Neural crest cell (in vitro differentiated cells): ENCODE results near the gene CCDC92. TPM values are rescaled to one million over a fixed set of nuclear protein-coding genes. Genes with fewer than 3 reads are reported as not detected.

Source experiments
- DNase-seq: peaks from one replicate; pipeline ENCODE4 v3.0.0; 2021; ENCODE audit warnings: low read depth, mixed read lengths, low spot score
- H3K27ac Mint-ChIP-seq: one replicate; pipeline ENCODE4 v1.8.0; 2021; ENCODE audit warnings: mild to moderate bottlenecking, mixed read lengths; ENCODE audit not compliant: unreplicated experiment
- H3K27me3 Mint-ChIP-seq: 2 replicates; pipeline ENCODE4 v1.8.0; 2021; ENCODE audit warnings: low read depth, mild to moderate bottlenecking, mixed read lengths
- H3K36me3 Mint-ChIP-seq: 2 replicates; pipeline ENCODE4 v1.8.0; 2021; ENCODE audit warnings: low read depth, mild to moderate bottlenecking, mixed read lengths
- H3K4me1 Mint-ChIP-seq: 2 replicates; pipeline ENCODE4 v1.8.0; 2021; ENCODE audit warnings: mixed read lengths
- H3K4me3 Mint-ChIP-seq: one replicate; pipeline ENCODE4 v1.8.0; 2021; ENCODE audit warnings: mild to moderate bottlenecking, mixed read lengths
- H3K9me3 Mint-ChIP-seq: 2 replicates; pipeline ENCODE4 v1.8.0; 2021; ENCODE audit warnings: mixed read lengths
- total RNA-seq: library from RNA; stranded (reverse); gene quantifications from 2 replicates; pipeline ENCODE4 v1.2.1, GENCODE V29; 2021
- TF ChIP-seq, protein P1 (sequence below): fragments of 200-600 bp; sonication (generic); conservative IDR thresholded peaks from 2 replicates; pipeline ENCODE4 v1.5.0; 2021; ENCODE audit warnings: antibody characterized with exemption, mild to moderate bottlenecking

The CCDC92 gene
- total RNA-seq, 1 donor from 2014 or later: 33.5 TPM

DNA sequence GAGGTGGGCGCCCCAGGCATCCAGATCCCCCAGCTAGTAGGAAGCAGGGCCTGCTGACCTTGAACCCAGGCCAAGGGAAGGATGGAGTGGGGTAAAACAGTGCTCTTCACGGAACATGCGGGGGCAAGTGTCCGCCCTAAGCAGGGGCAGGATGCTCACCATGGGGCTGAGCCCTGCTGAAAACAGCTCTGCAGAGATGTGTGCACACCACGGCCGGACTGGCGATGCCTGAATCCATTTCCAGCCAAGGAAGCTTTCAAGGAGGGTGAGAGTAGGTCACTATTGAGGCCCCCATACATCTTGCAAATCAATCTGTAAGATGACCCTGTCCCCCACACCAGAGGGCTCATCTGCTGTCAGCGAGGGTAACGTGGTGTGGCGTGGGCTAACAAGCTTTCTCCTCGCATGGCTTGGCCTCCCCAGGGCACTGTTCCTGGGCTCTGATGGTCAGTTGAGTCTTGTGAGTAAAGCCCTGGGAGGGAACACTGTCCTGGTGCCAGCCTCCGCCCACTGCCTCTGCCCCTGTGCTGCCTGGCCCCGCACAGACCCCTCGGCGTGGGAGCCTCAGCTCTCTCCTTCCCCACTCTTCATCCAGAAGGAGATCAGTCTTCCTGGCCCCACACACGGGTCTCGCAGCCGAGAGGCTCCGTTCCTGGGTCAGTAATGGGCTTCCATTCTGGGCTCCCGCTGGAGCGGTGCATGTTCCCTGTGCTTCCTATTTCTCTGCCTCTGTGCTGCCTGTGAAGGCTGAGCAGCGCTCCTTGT is 69.1 kb downstream of the CCDC92 start:
- H3K27ac Mint-ChIP-seq: no peak overlapping the region
- no peaks in the 10 kb centered on the region for H3K9me3 Mint-ChIP-seq
- TF ChIP-seq, protein P1, sequence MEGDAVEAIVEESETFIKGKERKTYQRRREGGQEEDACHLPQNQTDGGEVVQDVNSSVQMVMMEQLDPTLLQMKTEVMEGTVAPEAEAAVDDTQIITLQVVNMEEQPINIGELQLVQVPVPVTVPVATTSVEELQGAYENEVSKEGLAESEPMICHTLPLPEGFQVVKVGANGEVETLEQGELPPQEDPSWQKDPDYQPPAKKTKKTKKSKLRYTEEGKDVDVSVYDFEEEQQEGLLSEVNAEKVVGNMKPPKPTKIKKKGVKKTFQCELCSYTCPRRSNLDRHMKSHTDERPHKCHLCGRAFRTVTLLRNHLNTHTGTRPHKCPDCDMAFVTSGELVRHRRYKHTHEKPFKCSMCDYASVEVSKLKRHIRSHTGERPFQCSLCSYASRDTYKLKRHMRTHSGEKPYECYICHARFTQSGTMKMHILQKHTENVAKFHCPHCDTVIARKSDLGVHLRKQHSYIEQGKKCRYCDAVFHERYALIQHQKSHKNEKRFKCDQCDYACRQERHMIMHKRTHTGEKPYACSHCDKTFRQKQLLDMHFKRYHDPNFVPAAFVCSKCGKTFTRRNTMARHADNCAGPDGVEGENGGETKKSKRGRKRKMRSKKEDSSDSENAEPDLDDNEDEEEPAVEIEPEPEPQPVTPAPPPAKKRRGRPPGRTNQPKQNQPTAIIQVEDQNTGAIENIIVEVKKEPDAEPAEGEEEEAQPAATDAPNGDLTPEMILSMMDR: no peak
- H3K27me3 Mint-ChIP-seq: peaks cover 3% of the 10 kb centered on the region
- DNase-seq: no peak
- no peak overlapping the region for H3K4me3 Mint-ChIP-seq
- peaks cover 33% of the 10 kb centered on the region for H3K4me1 Mint-ChIP-seq
- no peaks in the 10 kb centered on the region for H3K36me3 Mint-ChIP-seq

DNA sequence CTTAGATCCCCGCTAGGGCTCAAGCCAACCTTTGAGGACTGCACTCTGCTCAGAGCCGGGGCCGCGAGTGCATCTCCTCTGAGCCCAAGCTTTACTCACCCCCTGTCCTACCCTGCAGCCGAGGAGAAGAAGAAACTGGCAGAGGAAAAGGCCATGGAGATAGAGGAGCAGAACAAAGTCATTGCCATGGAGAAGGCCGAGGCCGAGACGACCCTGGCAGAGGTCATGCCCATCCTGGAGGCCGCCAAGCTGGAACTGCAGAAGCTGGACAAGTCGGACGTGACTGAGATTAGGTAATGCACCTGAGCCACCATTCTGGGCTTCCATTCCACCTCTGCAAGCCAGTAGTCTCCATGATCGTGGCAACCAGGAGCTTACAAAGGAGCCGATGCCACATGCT is 69.8 kb downstream of the CCDC92 start:
- peaks cover 27% of the 10 kb centered on the region for H3K4me1 Mint-ChIP-seq
- H3K27me3 Mint-ChIP-seq: peaks cover 3% of the 10 kb centered on the region
- no peaks in the 10 kb centered on the region for H3K9me3 Mint-ChIP-seq
- no peak overlapping the region for H3K27ac Mint-ChIP-seq
- DNase-seq: no peak
- TF ChIP-seq, protein P1: no peak
- no peaks in the 10 kb centered on the region for H3K36me3 Mint-ChIP-seq
- no peak overlapping the region for H3K4me3 Mint-ChIP-seq

- no peaks in the 10 kb centered on the region for H3K9me3 Mint-ChIP-seq
- DNase-seq: no peak
- H3K4me3 Mint-ChIP-seq: no peak overlapping the region
- no peaks in the 10 kb centered on the region for H3K36me3 Mint-ChIP-seq
- no peaks in the 10 kb centered on the region for H3K27me3 Mint-ChIP-seq
- TF ChIP-seq, protein P1: no peak
- no peak overlapping the region for H3K27ac Mint-ChIP-seq
- H3K4me1 Mint-ChIP-seq: peaks cover 13% of the 10 kb centered on the region
Observed at GRCh38 chr12:123900871-123901376, 71.7 kb downstream of the CCDC92 start.

DNA sequence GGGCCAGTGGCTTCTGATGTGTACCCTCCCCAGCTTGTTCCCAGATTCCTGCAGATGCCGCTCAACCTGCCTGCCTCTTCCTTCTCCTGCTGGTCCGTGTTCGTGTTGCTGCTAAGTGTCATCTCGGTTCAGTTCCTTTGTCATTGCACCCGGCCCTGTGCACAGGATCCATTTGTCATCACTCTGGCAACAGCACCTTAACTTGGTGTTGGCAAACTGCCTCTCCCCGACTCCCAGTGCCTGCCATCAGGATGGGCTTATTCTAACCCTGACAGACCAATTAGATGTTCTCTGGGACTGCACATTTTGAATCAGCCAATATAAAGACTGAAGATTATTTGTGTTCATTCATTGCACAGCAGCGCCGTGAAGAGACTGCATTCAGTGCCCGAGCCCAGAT is 73.3 kb downstream of the CCDC92 start:
- H3K4me3 Mint-ChIP-seq: no peak overlapping the region
- no peaks in the 10 kb centered on the region for H3K9me3 Mint-ChIP-seq
- DNase-seq: no peak
- TF ChIP-seq, protein P1: no peak
- H3K27me3 Mint-ChIP-seq: no peaks in the 10 kb centered on the region
- H3K4me1 Mint-ChIP-seq: peaks cover 7% of the 10 kb centered on the region
- H3K27ac Mint-ChIP-seq: no peak overlapping the region
- H3K36me3 Mint-ChIP-seq: no peaks in the 10 kb centered on the region

DNA sequence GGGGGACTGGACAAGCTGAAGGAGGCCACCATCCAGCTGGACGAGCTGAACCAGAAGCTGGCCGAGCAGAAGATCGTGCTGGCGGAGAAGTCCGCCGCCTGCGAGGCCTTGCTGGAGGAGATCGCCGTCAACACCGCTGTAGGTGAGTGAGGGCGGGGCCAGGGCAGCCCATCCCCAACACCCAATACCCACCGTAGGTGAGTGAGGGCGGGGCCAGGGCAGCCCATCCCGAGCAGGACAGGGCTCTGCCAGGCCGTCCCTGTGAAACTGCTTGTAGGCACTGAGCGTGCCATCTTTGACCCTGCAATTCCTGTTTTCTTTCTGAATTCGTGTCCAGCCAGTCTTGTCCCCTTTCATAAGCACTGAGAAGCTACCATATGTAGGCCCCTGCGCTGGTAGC is 74.0 kb downstream of the CCDC92 start:
- no peak for DNase-seq
- Mint-ChIP-seq H3K27me3 (no peaks in the 10 kb centered on the region), H3K9me3 (no peaks in the 10 kb centered on the region), H3K4me3 (no peak overlapping the region), H3K27ac (no peak overlapping the region), H3K36me3 (no peaks in the 10 kb centered on the region), H3K4me1 (peaks cover 7% of the 10 kb centered on the region)
- TF ChIP-seq, protein P1: no peak
